GM12872 (cell line): ENCODE measurements around the gene LAMA4.

Experiments
- TF ChIP-seq, protein P1 (sequence below): IDR thresholded peaks from 3 replicates; pipeline ENCODE4 v1.5.1; 2011; ENCODE audit warnings: low read depth, mild to moderate bottlenecking, low read length, moderate library complexity; ENCODE audit not compliant: insufficient read depth

Gene LAMA4

GRCh38 chr6:112216662-112217551, 37.5 kb downstream of the LAMA4 start:
- TF ChIP-seq, protein P1, sequence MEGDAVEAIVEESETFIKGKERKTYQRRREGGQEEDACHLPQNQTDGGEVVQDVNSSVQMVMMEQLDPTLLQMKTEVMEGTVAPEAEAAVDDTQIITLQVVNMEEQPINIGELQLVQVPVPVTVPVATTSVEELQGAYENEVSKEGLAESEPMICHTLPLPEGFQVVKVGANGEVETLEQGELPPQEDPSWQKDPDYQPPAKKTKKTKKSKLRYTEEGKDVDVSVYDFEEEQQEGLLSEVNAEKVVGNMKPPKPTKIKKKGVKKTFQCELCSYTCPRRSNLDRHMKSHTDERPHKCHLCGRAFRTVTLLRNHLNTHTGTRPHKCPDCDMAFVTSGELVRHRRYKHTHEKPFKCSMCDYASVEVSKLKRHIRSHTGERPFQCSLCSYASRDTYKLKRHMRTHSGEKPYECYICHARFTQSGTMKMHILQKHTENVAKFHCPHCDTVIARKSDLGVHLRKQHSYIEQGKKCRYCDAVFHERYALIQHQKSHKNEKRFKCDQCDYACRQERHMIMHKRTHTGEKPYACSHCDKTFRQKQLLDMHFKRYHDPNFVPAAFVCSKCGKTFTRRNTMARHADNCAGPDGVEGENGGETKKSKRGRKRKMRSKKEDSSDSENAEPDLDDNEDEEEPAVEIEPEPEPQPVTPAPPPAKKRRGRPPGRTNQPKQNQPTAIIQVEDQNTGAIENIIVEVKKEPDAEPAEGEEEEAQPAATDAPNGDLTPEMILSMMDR = no peak

- TF ChIP-seq, protein P1 = no peak
These were observed 38.7 kb downstream of the LAMA4 start for GRCh38 chr6:112215488-112216284.

GRCh38 chr6:112214739-112215269, 39.6 kb downstream of the LAMA4 start:
- TF ChIP-seq, protein P1 = no peak

DNA sequence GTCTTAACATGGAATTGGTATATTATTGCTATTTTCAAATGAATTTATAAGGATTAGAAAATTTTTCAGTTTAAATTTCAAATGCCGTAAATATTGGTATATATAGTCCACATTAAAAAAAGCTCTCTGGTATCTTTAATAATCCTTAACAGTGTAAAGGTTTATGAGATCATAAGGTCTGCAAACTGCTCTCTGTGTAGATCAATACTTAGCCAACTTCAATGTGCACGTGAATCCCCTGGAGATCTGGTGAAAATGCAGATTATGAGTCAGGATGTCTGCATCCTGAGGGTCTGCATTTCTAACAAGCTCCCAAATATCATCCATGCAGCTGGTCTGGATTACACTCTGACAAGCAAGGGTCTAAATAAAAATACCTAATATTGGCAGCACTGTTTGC, 43.5 kb downstream of the LAMA4 start:
- TF ChIP-seq, protein P1 = no peak

DNA sequence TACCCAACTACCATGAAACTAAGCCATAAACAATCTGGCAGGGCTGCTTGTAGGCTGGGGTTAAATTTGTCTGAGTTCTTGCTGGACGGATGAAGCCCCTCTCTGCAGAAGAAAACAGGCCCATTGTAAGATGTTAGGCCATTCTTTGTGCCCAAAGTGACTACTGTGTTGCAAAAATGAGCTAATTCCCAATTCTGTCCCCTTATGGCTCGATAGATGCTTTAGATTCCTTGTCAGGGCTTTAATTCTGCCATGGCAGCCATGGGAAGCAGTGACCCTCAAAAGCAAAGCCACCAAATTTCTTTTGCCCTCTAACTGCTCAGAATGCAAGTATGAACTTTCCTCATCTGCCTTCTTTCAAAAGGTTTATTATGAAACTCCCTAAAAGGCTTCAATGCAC, 45.2 kb downstream of the LAMA4 start:
- TF ChIP-seq, protein P1 = no peak

GRCh38 chr6:112207776-112208175, 46.6 kb downstream of the LAMA4 start:
- TF ChIP-seq, protein P1 = no peak

- TF ChIP-seq, protein P1 = no peak
These were observed 47.2 kb downstream of the LAMA4 start for GRCh38 chr6:112207131-112207530.
